ENCODE data around the gene GCDH.

DNA sequence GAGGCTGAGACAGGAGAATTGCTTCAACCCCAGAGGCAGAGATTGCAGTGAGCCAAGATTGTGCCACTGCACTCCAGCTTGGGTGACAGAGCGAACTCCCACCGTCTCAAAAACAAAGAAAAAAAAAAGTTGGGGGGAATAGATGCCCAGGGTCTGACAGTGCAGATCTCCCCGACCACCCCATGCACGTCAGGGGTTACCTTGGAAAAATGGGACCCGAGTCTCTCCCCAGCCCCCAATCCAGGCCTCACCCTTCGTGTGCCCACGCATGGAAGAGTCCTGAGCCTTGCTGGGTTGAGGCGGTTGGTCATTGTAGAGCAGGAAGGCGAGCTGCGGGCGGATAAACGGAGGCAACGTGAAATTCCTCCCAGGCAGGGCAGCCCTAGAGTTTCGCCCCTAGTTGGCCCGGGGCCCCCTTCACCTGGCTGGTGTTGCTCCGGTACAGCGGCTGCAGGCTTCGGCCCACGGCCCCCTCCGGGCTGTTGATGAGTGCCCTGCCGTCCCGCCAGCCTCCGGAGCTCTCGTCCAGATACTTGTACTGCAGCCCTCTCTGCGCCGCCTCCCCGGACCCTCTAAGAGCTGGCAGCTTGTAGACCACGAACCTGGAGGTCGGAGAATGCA is 10.3 kb upstream of the GCDH start:
- TF ChIP-seq CTCF (IDR thresholded peaks at IDR 0.05) (no peak), EZH2phosphoT487 (IDR thresholded peaks at IDR 0.05) (no peak)
